ENCODE measurements around the gene CCDC40.
A peak's percentile ranks its signal among the peaks of the same experiment; 100 is the strongest.

Gene CCDC40

DNA sequence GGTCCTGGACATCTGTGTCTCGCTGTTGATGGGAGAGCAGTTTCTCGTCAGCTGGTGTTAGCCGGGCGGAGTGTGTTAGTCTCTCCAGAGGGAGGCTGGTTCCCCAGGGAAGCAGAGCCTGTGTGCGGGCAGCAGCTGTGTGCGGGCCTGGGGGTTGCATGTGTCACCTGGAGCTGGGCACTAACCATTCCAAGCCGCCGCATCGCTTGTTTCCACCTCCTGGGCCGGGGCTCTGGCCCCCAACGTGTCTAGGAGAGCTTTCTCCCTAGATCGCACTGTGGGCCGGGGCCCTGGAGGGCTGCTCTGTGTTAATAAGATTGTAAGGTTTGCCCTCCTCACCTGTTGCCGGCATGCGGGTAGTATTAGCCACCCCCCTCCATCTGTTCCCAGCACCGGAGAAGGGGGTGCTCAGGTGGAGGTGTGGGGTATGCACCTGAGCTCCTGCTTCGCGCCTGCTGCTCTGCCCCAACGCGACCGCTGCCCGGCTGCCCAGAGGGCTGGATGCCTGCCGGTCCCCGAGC lies 82.9 kb downstream of the CCDC40 start:
- DNase-seq: no peak

GRCh38 chr17:80119839-80120238 lies 83.4 kb downstream of the CCDC40 start:
- no peak for DNase-seq

DNA sequence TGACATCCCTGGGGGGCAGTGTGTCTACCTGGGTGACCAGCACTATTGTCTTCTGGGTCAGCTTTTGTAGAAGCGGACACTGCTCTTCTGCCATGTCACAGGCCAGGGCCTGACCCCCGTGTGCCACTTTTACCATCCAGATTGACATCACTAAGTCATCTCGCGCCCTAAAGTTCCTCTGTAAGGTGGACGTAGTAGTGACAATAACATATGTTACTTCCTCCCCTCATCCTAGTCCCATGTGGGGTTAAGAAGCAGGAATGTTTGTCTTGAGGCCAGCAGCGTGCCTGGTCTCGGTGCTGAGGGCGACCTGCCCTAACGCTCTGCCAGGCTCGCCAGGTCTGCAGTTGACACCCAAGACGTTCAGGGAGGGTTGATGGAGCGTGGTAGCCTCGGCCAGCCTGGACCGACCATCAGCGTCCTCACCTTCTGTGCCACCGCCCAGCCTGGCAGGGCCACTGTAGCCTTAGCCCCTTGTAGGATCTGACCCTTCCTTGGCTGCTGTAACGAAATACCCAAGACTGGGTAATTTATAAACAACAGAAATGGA lies 85.7 kb downstream of the CCDC40 start:
- no peak for DNase-seq

DNA sequence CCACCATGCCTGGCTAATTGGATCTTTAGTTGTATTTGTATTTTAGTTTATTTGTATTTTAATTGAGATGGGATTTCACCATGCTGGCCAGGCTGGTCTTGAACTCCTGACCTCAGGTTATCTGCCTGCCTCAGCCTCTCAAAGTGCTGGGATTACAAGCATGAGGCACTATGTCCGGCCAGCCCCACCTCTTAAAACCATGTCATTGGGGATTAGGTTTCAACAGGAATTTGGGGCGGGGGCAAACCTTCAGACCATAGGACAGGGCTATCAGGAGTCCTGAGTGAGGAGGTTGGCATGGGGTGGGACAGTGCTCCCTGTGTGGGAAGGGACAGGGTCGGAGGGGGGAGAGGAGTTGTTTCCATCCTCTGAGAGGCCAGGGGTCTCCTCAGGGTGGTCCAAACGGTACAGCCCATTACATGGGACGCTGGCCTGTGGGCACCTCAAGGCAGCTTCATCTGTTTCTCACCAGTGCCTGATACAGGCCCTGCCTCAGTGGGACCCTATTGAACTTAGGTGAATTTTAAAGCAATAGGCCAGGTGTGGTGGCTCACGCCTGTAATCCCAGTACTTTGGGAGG lies 86.6 kb downstream of the CCDC40 start:
- no peak for DNase-seq

GRCh38 chr17:80123791-80124190 lies 87.3 kb downstream of the CCDC40 start:
- no peak for DNase-seq

DNA sequence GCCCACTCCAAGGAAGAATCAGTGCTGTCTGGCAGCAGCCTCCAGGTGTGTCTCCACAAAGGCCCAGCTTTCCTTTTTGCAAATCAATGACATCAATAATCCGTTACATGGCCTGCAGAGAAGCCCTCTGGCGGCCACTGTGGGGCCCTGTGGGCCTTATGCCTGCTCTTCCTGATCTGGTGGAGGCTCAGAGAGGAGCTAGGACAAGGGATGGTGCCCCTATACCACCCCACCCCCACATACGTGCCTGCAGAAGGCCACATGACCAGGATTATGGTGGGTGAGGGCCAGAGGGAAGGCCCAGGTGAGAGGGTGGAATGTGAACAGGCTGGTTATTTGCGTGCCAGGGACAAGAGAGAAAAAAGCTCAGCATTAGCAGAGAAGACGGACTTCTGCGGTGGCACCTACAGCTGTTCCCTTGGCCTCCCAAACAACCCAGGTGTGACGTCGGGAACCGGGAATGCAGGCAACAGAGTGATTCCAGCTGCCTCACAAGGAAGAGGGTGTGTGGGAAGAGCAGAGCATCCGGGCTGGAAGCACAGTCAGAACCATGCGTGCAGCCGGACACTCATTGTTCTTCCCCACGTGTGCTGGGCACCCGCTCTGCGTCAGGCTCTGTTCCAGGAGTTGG lies 88.0 kb downstream of the CCDC40 start:
- no peak for DNase-seq

GRCh38 chr17:80125656-80126448 lies 89.4 kb downstream of the CCDC40 start:
- DNase-seq: no peak

- DNase-seq: no peak
Observed at GRCh38 chr17:80126449-80126715, 89.9 kb downstream of the CCDC40 start.

- DNase-seq: no peak
Observed at GRCh38 chr17:80129006-80129565, 92.6 kb downstream of the CCDC40 start.

DNA sequence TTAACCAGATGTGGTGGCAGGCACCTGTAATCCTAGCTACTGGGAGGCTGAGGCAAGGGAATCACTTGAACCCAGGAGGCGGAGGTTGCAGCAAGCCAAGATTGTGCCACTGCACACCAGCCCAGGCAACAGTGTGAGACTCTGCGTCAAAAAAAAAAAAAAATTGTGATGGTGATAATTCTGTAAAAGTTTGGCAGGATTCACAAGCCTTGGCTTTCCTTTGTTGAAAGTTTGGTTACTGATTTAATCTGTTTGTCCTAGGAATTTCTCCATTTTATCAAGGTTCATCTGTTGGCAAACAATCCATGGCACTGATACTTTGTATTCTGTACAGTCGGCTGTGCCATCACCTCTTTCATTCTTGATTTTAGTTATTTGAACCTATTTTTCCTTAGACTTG lies 94.5 kb downstream of the CCDC40 start:
- DNase-seq: no peak

DNA sequence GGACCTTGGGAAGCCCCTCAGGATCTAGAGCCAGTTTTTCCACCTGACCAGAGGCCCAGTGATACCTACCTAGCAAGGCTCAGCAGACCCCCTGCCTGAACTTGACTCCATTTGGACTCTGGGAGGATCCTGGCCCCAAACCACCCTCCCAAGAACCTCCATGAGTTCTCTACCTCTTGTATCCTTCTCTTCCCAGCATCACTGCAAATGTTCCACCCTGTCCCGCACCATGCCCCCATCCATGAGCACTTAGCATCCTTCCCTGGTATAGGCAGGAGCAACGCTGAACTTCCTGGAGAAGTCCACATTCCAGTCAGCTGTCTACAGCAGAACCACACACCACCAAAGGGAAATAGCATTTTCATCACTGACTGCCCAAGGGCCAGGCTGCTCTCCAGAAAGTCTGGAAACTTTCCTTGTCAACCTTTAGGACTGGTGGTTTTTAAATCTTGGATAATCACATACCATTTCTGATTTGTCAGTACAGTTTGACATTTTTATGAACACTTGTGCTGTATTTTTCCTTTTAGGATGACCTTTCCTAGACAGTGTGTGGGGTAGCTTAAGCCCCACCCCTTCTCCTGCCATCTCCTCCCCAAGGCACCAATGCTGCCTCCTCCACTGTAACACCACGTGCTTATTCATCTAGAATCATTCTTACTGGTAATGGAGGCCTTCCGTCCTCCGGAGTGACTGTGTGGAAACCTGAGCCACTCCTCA lies 96.6 kb downstream of the CCDC40 start:
- DNase-seq: no peak

DNA sequence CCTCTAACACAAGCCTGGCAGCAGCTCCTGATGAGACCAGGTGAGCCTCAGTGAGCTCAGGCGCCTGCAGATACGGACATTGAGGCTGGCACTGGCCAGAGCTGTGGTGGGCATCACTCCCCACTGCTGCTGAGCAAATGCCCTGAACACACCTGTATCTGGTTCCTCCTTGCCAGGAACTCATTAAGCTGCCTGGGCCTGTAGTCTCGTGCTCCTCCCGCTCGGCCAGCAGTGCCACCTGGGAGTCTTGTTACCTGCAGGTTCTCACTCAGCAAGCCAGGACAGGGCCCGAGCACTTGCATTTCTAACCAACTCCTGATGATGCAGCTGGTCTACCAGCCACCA lies 97.2 kb downstream of the CCDC40 start:
- no peak for DNase-seq

- DNase-seq: no peak
Observed at GRCh38 chr17:80137131-80137530, 100.7 kb downstream of the CCDC40 start.

DNA sequence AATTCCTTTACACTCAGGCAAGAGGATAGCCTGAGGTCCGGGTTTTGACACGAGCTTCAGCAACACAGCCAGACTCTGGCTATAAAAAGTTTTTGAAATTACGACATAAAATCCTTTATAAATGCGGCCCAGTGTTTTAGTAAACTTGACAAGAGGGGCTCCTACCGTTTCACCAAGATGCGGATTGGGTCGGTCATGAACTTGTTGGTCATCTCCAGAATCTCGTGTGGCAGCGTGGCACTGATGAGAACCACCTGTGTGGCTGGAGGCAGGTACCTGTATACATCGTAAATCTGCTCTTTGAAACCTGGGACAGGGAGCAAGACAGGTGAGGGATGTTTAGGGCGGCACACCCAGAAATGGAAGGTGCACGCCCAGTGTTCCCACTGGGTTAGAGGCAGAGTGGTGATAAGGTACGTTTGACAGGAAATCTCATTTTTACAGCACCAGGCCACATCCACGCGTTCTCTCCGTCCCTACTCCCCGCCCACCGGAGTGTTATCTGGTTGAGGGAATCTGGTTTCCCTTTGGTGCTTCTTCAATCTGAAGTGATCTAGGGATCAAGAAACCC lies 102.5 kb downstream of the CCDC40 start:
- DNase-seq: no peak

GRCh38 chr17:80141463-80142165 lies 105.2 kb downstream of the CCDC40 start:
- DNase-seq: no peak

- no peak for DNase-seq
Observed at GRCh38 chr17:80142929-80143328, 106.5 kb downstream of the CCDC40 start.

DNA sequence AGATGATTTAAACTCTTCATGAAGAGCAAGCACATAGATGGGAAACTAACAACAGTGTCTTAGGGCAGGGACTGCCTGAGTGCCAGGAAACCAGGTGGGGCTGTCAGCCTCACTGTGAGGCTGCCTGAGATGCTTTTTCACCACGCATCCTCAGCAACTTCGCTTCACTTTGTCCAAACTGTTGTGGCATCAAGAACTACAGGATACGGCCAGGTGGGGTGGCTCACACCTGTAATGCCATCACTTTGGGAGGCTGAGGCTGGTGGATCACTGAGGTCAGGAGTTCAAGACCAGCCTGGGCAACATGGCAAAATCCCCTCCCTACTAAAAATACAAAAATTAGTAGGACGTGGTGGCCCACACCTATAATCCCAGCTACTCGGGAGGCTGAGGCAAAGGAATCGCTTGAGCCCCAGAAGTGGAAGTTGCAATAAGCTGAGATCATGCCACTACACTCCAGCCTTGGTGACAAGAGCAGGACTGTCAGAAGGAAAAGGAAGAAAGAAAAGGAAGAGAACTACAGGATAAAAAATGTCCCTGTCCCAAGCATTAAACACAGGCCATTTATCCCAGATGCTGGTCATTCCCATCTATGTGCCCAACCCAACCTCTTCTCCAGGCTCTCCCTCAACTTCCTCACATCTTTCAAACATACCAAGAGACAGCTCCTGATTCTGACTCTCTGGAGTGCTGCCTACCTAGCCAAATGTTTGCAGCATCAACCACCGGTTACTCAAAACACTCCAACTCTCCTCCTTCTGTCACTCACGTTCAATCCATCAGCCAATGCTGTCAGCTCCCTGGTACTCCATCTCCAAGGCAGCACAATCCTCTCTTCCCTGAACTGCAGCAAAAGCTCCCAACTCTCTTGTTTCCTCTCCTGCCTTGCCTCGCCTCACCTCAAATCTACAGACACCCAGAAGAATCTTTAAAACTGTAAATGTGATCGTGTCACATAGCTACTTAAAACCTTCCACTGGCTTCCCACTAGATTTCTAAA lies 108.9 kb downstream of the CCDC40 start:
- DNase-seq: no peak

DNA sequence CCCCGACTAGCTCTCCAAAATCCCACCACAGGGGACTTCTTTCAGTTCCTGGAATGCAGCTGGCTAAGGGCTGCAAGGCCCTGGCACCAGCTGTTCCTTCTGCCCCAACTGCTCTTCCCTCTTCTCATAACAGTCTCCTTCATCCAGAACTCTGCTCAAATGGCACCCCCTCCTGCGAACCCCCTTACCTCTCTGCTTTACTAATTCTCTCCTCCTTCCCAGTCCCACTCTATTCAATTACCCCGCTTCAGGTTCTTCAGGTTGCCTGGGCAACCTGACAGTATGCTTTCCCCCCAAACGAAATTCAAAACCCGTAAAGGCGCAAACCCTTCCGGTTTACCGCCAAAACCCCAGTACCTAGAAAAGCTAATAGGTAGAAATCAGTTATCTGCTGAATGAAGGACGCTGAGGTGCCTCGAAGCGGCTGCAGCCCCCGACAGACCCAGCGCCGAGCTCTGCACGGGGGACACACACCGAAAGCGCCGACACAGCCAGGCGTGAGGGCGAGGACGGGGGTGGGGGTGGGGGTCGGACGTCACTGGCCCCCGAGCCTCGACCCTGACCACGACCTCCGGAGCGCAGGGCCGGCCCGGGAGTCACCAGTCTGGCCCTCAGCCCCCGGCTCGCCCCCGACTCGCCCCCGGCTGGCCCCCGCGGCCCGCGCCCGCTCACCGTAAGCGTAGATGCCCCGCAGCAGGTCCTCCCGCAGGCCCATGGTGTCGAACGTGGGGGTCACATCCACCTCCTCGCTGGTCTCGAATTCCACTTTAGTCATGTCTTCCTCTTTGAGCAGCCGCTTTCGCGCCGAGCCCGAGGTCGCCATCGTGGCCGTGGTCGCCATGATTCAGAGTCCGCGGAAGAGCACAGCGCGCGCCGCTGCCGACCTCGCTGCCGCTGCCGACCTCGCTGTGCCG lies 109.9 kb downstream of the CCDC40 start:
- no peak for DNase-seq

- peak; percentile 91 for DNase-seq
Observed at GRCh38 chr17:80147035-80147822, 110.8 kb downstream of the CCDC40 start, which contains the start of gene EIF4A3. EIF4A3 (minus strand) TSS chr17:80147128; CDS start chr17:80146961, 167 bp downstream.
